Right ventricle myocardium inferior (tissue), 1 donor: ENCODE measurements around the gene POLR3G. TPM values are rescaled to one million over a fixed set of nuclear protein-coding genes. Genes with fewer than 3 reads are reported as not detected.

Experiments
- ATAC-seq: fragments of 200-7000 bp; cut with Tn5 transposase; one replicate; pipeline ENCODE4 v1.9.1; 2020; ENCODE audit warnings: mild to moderate bottlenecking, moderate library complexity
- DNase-seq: peaks from one replicate; pipeline ENCODE4 v3.0.0; 2021; ENCODE audit errors: missing footprints
- intact Hi-C: fragments of 100-400 bp; cut with DNase I; formaldehyde crosslinking; loops from one replicate; pipeline ENCODE4 v1.11.0; 2022
- total RNA-seq: library from RNA; stranded (reverse); fragmentation: NEBNext Ultra II Directional; extraction: Animal tissue kit (Norgen Biotek cat#: 25700); gene quantifications from one replicate; pipeline ENCODE4 v1.2.1, GENCODE V29; 2021
- donor health status: DM: no; HTN: yes; CAD: no; lungs with severe emphysema.

Gene POLR3G
- total RNA-seq, 1 donor from 2014 or later = 0.68 TPM

DNA sequence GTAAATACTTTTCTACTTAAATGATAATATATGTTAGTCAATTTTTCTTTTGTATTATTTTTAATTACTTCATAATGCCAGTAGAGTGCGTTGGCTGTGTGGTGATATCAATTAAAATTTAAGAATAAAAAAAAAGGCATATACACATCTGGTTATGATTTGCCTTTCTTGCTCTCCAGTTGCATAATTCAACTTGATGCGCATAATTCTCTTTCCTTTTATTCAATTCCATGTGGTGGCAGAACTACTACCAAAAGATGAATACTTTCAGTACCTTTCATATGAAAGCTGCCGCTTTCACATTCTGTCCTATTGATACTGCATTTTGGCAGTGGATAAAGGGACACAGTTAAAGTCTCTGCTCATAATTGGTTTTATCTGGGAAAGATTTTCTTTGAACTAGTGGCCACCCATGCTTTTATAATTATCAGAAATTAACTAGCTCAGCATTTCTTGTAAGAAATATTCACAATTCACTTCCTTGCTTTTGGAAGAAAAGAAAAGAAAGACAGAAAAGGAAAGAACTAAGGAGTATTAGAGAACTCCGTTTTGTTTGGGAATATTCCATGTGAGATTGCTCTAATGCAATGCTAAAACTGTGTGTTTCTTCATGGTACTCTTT, 71.7 kb downstream of the POLR3G start:
- no peak for ATAC-seq
- intact Hi-C loops = no loop called here
- DNase-seq = no peak

DNA sequence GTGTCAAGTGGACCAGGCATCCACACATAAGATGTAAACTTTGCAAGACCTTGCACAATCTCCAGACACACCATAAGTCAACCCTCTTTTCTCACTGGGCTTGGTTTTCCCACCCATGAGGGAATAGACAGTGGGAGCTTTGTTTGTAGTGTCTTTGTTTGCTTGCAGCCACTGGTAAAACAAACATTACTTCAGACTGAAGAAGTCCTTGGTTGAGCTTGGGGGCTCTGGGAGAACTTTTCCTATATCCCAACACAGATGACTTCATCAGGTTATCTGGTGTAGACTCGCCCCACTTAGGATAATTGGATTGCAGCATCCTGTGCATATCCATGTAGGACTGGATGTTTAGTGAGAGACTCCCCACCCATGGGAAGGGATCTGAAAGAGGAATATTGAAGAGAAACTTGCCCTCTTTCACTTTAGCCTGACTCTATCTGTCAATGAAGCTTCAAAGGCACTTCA, 72.4 kb downstream of the POLR3G start:
- intact Hi-C loops = no loop called here
- no peak for ATAC-seq
- DNase-seq = no peak

DNA sequence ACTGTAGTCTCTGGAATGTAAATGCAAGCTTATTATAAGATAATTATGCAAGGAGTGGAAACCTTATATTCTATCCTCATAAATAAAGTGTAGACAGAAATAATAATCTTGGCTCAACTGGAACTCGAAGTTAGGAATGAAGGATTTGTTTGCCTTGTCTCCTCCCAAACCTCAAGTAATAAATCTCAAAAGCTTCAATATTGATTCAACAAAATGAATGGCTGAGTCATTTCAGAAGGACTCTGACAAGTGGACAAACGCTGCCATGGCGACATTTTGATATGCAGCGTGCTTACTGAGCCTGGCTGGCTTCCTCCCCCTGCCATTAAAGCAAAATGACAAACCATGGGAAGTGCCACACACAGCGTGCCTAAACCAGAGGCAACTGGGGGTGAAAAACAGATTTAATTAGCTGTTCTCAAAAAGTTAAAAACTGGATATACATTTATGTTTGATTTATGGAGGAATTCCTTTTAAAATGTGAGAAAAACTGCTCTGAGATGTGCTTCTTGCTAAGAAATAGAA, 73.5 kb downstream of the POLR3G start:
- intact Hi-C loops = no loop called here
- no peak for DNase-seq
- ATAC-seq = no peak

DNA sequence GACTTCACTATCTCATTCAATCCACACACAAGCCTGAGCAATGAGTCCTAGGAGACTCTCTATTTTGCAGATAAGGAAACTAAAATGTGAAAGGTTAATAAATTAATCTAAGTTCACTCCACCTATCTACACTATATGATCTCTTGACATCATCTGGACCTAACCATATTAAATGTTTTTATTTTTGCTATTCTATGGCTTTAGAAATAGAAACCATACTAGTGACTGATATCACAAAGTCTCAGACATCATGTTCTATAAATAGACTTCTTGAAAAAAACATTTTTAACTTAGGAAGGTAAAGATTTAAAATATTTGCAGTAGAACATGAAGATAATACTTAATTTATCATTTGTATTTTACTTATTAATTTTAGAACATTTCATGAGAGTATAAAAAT, 74.6 kb downstream of the POLR3G start:
- DNase-seq = no peak
- no peak for ATAC-seq
- intact Hi-C loops = no loop called here

DNA sequence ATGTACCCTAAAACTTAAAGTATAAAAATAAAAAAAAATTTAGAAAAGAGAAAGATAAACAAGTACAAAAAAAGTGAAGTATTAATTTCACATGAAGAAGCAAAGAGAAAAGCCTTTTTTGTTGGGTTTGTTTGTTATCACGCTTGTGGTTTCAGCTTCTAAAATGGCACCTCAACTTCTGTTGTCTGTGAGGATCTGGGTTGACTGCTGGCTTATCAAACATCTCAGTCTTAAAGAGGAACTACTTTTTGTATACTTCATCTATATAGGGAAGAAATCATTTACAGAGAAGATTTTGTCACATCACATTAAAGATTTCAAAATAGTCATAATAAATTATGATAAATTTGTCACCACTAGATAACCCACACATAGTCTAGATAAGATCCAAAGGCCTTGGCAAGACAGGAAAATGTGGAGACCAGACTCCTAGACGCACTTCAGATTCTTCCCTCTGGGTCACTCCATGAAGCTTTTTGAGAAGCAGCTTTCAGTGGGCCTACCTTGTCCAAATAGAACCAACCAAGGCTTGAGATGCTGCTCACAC, 75.1 kb downstream of the POLR3G start:
- ATAC-seq (no peak), DNase-seq (no peak)
- intact Hi-C loops = no loop called here

DNA sequence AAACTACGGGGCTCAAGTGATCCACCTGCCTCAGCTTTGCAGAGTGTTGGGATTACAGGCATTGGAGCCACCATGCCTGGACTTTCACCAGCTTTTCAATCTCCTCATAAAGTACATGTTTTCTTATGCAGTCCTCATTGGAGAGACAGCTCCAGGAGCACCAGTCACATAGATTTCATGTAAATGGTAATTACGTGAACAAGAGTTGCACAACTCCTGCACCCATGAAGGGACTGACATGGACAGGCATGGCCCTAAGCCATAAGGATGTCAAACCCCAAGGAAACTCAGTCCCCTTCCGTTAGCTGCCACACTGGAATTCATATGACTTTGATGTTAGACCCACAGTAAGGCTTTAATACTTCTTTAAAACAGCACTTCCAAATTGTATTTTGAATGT, 76.3 kb downstream of the POLR3G start:
- DNase-seq (no peak), ATAC-seq (no peak)
- intact Hi-C loops = no loop called here

DNA sequence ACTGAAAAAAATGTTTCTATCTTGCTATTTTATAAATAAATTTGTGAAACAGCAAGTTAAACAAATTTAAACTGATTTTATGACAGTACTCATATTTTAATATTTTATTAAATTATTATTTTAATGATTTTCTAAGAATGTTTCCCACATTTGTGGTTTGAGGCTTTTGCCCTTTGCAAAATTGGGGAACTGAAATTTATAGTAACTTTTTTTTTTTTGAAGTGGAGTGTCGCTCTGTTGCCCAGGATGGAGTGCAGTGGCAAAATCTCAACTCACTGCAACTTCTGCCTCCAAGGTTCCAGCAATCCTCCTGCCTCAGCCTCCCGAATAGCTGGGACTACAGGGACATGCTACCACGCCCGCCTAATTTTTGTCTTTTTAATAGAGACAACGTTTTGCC, 76.7 kb downstream of the POLR3G start:
- intact Hi-C loops = no loop called here
- ATAC-seq = no peak

DNA sequence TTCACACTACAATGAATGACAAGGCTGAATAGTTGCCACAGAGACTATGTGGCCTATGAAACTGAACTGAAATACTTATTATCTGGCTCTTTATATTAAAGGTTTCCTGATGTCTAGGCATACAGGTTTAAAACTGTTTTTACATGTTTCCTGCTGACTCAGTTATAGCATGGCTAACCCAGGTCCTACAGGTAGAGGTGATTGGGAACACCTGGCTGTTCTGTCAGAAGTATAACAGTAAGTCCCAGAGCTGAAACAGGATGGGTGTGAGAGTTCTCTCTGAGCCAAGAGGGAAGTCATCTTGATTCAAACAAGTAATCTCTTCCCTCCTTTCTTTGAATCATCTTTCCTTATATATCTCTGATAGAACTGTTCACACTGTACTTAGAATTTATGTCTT, 79.0 kb downstream of the POLR3G start:
- intact Hi-C loops = no loop called here
- ATAC-seq (no peak), DNase-seq (no peak)

More for the DNA sequence above, 76.7 kb downstream of the POLR3G start:
- no peak for DNase-seq

DNA sequence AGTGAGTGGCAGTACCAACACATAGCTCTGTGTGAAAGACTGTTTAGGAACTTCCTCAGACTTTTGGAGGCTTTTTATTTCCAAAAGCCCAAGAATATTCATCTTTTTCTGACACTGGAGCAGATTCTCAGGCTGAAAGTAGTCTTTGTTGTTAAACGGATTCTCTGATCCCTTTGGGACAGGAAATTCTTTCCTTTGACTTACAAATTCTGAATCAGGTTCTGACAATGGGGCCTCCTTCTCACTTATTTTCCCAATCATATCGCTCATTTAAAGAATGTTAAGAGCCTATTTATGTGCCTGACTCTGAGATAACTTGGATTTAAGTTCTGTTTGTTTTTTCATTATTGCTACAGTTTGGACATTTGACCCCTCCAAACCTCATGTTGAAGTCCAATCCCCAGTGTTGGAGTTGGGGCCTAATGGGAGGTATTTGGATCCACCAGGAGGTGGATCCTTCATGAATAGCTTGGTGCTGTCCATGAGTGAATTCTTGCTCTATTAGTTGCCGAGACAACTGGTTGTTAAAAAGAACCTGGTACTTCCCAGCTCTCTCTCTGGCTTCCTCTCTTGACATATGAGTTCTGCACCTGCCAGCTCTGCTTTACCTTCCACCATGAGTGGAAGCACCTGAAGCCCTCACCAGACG, 79.8 kb downstream of the POLR3G start:
- DNase-seq (no peak), ATAC-seq (no peak)
- intact Hi-C loops = no loop called here

DNA sequence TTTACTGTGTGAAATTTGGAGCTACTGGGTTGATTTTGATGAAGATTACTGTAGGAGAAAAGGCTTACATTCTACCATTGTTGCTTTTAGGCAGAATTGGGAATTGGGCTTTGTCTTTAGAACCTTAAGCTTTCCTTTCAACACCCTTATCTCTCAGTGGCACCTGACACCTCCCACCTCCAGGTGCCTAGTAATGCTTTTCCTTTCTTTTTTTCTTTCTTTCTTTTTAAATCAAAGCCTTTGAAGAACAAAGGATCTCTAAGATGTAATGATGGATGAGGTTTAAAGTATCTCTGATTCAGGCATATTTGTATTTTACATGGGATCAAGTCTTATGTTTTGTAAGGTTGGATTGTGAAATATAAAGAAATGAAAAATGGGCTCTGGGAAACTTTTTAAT, 81.0 kb downstream of the POLR3G start:
- DNase-seq (no peak), ATAC-seq (no peak)
- intact Hi-C loops = no loop called here

DNA sequence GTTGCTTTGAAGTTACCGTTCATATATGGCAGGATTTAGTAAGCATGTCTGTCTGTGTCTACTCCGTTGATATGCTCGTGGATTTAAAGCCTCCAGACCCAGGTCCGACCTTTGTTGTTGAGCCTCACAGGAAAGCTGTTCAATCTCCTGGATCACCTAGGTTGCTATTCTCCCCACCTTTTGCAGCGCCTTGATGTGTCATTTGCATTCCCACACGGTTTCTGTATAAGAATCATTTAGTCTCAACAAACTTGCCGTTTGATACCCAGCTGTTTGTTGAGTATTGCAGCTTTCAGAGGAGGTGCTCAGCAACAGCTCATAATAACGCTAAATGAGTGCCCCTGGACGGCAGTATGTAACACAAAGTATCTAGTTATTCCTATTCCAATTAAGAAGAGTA, 82.7 kb downstream of the POLR3G start:
- DNase-seq = no peak
- no peak for ATAC-seq
- intact Hi-C loops = no loop called here

DNA sequence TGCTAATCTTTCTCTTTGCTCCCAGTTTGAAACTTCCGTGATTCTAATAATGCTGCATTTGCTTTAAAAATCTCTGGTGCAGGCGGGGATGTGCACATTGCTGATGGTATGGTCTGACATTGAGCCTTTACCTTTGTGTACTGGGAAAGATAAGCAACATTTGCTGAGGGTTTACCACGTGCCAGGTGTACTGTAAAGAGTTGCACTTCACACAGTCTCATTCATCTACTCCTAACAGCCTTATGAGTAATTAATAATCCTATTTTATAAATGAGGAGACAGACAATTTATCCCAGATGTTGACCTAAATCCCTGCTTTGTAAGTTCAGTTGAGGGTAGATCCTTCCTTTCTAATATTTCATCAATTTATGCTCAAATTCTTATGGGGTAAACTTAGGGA, 83.2 kb downstream of the POLR3G start:
- DNase-seq (no peak), ATAC-seq (no peak)
- intact Hi-C loops = no loop called here

DNA sequence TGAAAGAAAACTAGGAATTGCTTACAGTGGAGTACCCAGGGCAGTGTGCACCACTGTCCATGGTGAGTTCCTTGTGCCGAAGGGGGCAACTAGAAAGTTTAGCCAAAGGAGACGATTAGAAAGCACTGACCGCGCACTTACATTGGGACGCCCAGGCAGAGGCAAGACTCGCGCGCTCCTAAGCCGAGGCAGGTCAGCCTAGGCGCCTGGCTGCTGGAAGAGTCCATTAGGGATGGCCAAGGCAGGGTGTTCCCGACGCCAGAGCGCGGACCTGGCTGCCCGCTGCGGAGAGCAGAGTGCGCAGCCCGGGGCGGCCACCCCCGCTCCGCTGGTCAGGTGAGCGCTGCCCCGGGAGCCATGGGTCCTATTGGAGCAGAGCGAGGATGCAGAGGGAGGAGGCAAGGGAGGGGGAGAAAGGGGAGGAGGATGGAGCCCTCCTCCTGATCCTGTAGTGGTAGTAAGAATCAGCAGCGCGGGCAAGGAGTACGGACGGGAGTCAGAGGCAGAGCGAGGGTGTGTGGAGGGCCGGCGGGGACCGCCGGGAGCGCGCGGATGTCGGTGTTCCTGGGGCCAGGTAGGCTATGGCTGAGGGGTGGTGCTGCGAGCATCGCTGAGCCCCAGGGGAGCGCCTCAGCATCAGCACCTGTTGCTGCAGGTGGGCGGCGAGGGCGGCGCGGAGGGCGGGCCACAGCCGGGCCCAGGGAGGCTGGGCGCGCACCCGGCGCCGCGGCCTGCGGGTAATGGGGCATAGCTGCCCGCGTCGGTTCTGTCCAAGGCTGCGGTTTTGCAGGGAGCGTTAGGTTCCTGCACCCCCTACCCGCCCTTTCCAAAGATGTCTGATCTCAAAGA, 83.9 kb downstream of the POLR3G start, which contains the start of gene ADGRV1:
TSS of gene ADGRV1 (plus strand) at position 454 of the 849 bp plus-strand sequence. CDS start at position 553, 99 bp downstream.
- ATAC-seq (peak; percentile 46), DNase-seq (peak; percentile 61)
- intact Hi-C loops = no loop called here

DNA sequence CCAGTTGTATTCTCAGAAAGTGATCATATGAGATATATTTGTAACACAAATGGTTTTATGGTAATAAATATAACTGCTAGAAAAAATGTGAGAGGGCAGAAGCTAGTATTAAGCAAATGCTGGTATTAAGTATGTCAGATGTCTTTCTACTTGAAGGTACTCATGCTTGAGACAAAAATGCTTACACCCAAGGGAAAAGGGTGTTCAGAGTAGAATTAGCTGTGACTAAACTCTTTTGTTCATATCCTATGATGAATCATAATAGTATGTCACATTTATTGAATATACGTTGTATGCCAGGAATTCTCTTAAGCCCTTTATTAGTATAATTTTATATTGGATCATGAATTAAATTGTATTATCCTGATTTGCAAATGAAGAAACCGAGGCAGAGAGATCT, 86.1 kb downstream of the POLR3G start:
- intact Hi-C loops = no loop called here
- no peak for ATAC-seq
- DNase-seq = no peak

DNA sequence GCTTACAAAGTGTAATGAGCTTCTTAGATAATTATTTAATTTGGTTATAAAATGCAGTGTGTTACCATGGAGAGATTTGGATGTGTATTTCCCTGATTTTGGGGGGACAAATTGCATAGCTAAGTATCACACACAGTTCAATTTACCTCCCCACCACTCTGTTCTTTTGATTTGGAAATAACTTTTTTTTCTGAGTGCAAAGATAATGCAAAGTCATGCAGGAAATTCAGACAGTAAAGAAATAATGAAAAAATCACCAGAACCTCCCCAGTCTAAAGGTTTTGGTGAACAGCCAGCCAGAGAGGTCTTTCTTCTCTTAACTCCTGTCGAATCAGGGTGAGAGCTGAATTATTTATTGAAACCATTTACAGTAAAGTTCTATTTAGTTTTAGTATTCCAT, 87.1 kb downstream of the POLR3G start:
- intact Hi-C loops = no loop called here
- no peak for ATAC-seq
- no peak for DNase-seq

DNA sequence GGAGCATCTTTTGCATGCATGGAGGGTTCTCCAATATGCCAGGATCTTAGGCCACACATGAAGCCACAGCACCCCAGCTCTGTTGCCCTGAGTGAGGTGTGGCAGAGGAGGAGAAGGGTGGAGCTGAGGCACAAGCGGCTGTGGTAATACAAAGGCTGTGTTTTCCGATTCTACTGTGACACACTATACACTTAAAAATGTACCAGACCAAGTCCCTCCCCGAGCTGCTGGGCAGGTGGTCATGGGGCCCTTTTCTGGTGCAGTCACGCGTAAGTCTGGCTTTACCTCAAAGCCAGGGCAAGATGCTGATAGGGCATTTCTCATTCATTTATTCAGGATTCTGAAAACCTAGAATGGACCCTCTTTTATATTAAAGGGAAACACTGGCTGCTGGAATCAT, 87.7 kb downstream of the POLR3G start:
- no peak for ATAC-seq
- DNase-seq = no peak
- intact Hi-C loops = no loop called here

DNA sequence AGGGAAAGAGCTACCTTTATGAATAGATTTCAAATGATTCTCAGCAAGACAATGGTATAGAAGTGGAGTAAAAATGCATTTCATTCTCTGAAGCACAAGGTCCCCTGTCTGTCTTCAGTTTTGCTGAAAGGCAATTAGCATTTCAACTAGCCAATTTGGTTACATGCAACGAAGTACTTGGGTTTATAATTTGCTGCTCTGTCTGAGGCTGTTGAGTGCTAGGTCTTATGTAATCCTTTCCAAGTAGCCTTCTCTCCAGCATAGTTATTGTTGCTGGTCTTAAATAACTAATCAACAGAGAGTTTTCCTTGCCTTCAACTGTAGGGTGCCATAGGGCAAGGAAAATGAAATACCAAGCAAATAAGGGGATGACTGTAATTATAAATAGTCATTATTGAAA, 88.4 kb downstream of the POLR3G start:
- ATAC-seq (no peak), DNase-seq (no peak)
- intact Hi-C loops = no loop called here
